HG02943 (cell line): ENCODE results near the gene RNF114.
"Not testable (repeated sequence)": the region's sequence is repeated elsewhere in the genome, so short reads cannot be mapped to it uniquely, and the experiment has no call there.

Experiments used
- ATAC-seq: cut with Tn5 transposase; IDR thresholded peaks from one replicate; pipeline ENCODE4 v1.9.1; 2021; ENCODE audit warnings: mild to moderate bottlenecking, low read depth, moderate library complexity; ENCODE audit not compliant: unreplicated experiment

RNF114 gene

GRCh38 chr20:49936153-49937026 lies at the start of gene RNF114:
RNF114 (plus strand) TSS chr20:49936397; CDS start chr20:49936413, 16 bp downstream.
- peak; percentile 57 for ATAC-seq

GRCh38 chr20:49886571-49887213 lies 49.5 kb upstream of the RNF114 start:
- ATAC-seq = no peak

GRCh38 chr20:49887251-49888211 lies 48.7 kb upstream of the RNF114 start:
- no peak for ATAC-seq

DNA sequence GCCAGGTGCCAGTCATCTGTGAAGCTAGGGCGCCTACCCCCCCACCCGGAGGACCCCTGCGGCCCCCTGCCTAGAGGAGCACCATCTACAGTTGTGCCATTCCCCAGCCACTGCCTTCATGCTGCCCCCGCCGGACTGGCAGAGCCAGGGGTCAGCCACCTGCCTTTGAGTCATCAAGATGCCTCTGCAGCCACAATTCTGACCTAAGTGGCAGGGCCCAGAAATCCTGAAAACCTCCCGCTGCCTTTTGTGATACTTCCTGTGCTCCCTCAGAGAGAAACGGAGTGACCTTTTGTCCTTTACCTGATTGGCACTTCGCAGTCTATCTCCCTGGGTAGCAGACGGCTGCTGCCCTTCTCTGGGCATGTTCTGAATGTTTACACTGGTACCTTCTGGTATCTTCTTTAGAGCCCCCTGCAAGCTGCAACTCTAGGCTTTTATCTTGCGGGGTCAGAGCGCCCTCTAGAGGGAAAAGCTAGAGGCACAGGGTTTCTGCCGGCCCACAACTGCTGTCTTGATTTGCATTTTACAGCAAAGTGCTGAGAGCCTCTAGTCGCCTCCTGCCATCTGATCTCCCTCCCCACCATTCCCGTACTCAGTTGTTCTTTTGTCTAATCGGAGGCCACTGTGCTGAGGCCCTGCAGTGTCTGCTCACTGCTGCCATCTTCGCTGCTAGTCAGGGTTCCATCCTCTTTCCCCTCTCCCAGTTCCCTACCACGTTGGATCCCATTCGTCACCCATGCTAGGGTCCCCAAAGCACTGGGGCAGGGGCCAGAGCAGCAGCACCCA lies 47.8 kb upstream of the RNF114 start:
- no peak for ATAC-seq

DNA sequence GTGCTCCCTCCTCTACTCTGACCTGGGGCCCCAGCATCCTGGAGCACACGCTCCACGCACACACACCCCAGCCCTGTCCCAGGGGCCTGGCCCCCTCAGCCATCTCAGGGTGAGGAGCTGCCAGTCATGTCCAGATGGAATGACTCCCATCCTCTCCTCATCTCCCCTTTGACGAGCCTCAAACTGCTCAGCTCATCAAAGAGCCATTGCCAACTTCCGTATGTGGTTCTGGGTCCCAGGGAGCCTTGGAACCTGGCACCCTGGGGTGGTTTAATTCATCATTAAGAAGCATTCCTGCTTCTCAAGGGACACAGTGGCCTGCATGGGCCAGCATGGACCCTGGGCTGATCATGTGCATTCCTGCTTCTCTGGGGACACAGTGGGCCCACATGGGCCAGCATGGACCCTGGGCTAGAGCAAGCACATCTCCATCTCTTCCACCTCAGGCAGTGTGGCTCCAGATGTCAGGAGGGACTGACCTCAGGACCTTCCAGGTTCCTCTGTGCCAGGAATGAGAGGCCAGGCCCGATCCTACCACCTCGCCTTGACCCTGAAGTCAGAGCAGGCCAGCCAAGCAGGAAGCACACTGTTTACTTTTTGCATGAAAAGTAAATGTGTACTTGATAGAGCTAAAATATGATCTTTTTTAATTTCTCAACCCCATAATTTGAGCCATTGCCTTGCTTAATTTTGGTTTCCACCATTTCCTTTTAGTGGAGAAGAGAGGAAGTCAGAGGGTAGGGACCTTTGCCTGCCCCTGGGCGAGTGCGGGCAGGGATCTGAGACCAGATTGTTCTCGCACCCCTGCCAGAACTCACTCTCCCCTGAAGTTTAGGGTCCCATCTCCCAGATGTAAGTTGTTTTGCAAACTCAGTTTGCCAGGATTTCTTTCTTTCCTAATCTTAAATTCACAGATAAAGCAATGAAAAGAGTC lies 46.9 kb upstream of the RNF114 start:
- no peak for ATAC-seq

- no peak for ATAC-seq
Observed at GRCh38 chr20:49889935-49890333, 46.3 kb upstream of the RNF114 start.

GRCh38 chr20:49890471-49891361 lies 45.5 kb upstream of the RNF114 start:
- ATAC-seq = no peak

GRCh38 chr20:49891476-49892110 lies 44.6 kb upstream of the RNF114 start:
- ATAC-seq = no peak

DNA sequence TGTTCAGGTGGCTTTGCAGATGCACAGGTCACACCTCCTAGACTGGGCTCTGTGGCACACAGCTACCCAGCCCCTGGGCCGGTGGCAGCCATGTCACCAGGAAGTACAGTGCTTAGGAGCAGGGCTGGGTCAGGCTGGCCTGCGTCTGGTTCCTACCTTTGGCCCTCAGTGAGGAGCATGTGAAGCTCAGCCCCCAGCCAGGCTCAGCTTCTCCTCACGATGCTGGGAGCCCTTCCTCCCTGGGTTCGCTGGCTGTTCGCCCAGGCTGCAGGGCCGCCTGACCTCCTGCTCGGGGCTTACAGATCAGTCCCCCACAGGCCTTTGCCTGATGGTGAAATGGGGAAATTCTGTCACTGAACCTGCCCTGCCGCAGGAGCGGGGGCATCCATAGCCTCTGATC lies 43.9 kb upstream of the RNF114 start:
- ATAC-seq = no peak

- ATAC-seq = no peak
Observed at GRCh38 chr20:49892817-49893216, 43.4 kb upstream of the RNF114 start.

- no peak for ATAC-seq
Observed at GRCh38 chr20:49893242-49894072, 42.7 kb upstream of the RNF114 start.

DNA sequence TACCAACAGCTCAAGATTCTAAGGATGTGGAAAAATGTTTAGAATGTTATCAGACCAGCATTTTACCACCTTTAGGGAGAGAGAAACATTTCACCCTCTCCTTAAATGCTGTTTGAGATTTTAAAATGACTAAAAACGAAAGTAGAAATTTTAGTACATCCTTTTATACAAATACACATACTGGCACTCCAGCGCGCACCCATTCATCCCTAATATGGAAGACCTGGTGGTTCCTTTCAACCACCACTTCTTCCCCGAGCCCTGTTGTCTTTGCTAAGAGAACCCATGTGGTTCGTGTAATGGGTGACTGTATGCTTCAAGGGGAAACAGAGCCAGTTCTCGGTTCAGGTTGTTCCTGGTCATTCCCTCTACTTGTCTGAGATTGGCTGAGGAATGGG lies 42.1 kb upstream of the RNF114 start:
- ATAC-seq = no peak

DNA sequence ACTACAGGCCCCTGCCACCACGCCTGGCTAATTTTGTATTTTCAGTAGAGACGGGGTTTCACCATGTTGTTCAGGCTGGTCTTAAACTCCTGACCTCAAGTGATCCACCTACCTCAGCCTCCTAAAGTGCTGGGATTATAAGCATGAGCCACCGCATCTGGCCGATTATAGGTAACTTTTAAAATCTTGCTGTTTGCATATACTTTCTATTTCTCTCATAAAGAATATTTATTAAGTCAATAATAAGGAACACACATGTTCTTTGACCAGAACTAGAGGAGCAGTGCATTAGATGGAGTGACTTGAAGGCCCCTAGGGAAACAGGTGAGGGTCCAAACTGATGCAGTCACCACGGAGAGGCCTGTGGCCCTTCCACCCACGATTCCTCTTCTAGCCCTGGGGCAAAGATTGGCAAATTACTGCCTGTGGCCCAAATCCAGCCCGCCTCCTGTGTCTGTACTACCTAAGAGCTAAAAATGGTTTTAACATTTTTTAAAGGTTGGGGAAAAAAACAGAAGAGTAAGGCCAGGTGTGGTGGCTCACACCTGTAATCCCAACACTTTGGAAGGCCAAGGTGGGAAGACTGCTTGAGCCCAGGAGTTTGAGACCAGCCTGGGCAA lies 40.6 kb upstream of the RNF114 start:
- ATAC-seq = not testable (repeated sequence)

- no peak for ATAC-seq
Observed at GRCh38 chr20:49896204-49896603, 40.0 kb upstream of the RNF114 start.

DNA sequence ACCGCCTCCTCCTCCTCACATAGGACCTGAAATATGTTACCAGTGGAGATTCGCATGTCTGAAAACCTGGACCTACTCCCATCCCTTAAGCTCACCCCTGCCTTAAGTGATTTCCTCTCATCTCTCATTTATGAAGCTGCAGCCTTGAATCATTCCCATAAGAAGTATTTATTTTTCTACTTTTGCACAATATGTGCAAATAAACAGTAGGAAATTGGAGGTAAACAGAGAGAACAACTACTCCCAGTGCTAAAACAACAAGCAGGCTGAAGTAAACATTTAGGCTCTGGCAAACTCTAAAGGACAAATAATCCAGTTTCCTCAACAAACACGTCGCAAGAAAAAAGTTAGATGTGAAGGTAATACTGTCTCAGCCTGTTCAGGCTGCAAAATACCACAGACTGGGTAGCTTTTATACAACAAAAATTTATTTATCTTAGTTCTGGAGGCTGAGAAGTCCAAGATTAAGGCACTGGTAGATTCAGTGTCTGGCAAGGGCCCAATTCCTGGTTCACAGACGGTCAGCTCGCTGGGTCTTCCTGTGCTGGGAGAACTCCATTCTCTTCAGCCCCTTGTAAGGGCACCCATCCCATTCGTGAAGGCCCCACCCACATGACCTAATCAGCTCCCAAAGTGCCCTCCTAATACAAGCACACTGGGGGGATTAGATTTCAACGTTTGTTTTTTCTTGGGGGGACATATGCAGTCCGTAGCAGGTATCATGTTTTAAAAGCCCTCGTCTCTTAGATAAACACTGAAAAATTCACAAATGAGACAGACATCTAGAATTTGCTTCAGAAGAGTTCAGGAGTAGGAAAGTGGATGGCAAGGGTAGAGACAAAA lies 36.4 kb upstream of the RNF114 start:
- ATAC-seq = no peak
